ENCODE measurements around the gene MVB12B.

The MVB12B gene

DNA sequence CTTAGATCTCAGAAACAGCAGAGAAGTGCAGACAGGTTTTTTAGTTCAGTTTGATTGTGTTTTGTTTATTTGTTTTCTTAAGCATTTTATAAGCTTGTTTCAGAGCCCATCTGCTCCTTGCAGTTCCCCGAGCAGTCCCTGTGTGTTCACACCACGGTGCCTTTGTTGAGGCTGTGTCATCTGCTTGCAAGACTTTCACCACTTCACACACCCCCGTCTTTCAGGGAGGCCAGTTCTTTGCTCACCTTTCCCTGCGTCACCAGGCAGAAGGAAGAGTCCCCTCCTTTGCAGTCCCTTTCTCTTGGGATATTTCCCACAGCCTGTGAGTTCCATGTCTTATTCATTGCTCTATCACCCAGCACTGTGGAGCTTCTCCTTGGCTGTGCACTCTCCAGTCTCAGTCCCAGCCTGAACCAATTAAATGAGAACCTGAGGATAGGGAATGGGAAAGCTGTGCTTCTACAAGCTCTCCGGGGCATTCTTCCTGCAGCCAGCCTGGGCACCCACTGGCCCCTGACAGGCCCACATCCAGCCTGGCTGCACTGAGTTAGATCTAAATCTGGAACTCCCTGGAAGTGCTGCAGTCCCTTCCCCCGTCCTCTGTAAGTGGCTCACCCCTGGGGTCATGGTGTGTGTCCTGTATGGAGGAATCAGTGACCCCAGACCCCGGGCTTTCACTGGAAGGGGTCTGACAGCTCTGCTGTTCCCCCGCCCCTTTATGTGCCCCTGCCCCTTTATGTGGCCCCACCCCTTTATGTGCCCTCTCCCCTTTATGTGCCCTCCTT, 5.5 kb downstream of the MVB12B start:
- no peak for DNase-seq (ENCODE audit: low spot score)

- no peak for DNase-seq (ENCODE audit: low spot score)
These were observed 8.3 kb downstream of the MVB12B start for GRCh38 chr9:126334721-126335621.

DNA sequence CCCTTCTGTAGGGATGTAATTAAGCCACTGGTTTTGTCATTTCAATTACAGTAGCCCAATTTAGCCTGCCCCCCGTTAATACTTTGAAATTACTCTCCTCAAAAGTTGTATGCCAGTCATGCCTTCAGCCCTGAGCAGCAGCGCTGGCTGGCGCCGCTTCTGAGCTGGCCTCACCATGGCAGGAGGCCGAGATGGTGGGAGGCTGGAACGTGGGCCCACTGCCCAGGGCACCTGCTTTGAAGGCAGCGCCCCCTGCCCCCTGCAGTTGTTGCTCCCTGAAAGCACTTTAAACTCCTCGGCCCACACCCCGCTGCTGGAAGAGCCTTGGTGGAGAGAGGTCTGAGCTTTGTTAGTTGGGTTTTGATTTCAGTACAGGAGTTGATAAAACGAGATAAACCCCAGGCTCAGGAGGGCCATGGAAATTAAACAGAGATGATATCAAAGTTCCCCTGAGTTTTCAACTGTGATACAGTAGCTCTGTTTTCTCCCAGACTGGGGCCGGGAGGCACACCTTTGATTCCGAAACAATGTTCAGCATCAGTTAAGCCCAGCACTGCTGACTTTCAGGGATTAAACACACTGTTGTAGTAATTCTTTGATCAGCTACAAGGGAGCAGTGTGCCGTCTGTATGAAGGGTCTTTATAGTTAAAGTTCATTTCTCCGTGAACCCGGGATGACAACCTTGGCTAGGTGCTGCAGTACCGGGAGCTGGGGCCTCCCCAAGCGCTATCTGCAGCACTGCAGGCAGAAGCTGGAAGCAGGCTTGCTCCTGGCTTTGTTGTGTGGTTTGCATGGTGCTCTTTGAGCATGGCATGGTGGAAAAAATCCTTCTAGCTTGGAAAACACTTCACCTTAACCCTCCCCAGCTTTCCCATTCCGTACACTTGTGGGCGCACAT, 9.5 kb downstream of the MVB12B start:
- DNase-seq (ENCODE audit: low spot score): no peak

DNA sequence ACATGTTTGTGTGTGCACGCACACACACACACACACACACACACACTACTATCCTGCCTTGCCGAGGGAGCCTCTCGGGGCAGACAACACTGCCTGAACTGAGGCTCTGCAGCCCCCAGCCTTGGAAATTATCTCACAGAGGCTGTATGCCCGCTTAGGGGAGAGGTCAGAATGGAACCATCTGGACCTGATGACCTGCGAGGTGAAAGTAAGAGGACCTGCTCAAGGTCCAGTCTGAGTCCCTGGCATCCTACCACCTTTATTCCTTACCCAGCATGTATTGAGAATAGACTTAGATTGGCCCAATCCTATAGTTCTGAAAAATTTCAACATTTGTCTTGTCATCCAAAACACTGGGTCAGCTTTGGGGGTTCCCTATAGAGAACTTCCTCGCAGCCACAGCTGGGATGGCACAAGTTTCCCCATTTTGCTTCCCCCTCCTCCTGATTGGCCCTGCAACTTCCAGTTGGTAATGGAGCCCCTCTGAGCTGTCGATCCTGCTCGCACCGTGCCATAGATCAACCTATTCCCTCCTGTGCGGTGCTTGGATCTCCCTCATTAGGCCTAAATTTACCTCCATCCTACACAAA, 10.2 kb downstream of the MVB12B start:
- DNase-seq (ENCODE audit: low spot score): no peak

- no peak for DNase-seq (ENCODE audit: low spot score)
These were observed 11.2 kb downstream of the MVB12B start for GRCh38 chr9:126337729-126338372.

GRCh38 chr9:126338945-126339344, 12.3 kb downstream of the MVB12B start:
- DNase-seq (ENCODE audit: low spot score): no peak

DNA sequence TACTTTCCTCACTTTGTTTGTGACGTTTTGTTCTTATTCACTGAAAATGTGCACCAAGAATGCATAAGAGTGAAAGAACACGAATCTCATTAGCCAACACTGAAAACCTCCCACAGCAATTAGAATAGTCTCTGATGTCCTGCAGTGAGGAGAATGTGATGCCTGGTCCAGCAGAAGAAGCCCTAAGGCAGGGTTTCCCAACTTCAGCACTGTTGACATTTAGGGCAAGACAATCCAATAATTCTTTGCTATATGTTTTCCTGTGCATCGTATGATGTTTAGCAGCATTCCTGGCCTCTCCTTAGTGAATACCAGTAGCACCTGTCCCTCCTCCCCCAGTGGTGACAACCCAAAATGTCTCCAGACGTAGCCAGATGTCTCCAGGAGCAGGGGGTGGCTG, 14.8 kb downstream of the MVB12B start:
- DNase-seq (ENCODE audit: low spot score): no peak

DNA sequence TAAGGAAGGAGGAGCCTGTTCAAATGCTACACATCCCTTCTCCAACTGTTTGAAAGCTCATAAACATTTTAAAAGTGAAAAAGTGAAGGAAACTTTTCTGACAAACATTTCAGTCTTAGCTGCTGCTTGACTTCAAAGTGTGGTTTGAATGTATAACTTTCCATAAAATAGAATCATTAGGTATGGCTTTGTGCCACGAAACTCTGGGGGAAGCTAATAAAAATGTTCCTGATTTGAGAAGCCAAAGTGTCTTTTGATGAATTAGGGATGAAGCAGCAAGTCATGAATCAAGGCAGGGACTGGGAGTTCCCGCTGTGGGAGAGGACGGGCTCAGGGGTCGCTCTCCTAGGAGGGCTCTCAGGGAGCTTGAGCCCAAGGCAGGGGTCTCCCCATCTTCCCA, 15.3 kb downstream of the MVB12B start:
- DNase-seq (ENCODE audit: low spot score): no peak

DNA sequence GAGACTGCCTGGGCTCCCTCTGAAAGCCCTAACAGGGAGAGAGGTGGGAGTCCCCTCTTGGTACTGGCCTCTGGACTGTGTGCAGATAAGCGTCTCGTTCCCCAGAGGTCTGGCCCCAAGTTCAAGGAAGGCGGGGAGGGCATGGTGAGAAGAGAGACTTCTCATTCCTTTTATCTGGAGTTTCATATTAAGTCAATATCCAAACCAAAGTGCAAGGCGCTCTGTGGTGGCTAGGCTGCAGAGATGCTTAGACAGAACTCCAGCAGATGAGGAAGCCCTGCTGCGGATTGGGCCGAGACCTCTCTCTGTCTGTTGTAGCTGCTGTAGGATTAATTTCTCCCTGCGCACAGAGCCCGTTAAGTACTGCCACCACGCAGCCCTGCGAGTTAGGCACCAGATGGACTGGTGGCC, 16.0 kb downstream of the MVB12B start:
- no peak for DNase-seq (ENCODE audit: low spot score)

DNA sequence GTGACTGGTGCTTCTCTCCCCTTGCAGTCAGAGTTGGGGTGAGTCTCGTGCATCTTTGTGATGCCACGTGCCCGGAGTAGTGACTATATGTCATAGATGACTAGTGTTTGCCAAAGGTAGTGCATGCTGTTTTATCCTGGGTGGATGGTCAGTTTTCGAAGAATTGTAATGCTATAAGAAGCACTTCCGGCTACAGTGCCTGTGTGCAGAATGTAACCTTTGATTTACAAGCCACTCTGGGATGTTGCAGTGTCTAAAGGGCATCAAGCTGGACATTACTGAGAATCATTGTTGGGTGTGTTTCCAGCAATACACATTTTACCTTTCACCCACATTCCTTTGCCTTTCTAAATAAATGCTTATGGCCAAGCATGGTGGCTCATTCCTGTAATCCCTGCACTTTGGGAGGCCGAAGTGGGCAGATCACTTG, 16.7 kb downstream of the MVB12B start:
- peak; percentile 69 for DNase-seq (ENCODE audit: low spot score)

GRCh38 chr9:126346031-126346430, 19.4 kb downstream of the MVB12B start:
- no peak for DNase-seq (ENCODE audit: low spot score)

DNA sequence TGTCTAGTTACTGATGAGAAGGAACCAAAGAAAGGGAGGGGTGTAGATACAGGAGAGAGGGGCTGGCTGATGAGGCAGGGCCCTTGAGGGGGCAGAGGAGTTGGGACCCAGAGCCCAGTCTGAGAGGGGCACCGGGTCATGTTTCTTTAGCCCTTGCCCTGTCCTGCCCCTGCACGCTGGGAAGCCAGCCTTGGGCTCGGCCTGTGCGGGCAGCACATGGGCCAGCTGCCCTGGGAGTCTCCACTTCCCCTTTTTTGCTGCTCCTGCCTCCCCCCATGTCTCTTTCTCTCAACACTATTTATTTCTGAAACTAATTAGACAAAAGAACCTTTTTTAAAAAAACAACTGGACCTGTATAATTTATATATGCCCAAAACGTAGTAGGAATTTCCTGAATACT, 20.5 kb downstream of the MVB12B start:
- no peak for DNase-seq (ENCODE audit: low spot score)

GRCh38 chr9:126347911-126348760, 21.5 kb downstream of the MVB12B start:
- peak; percentile 80 for DNase-seq (ENCODE audit: low spot score)

- DNase-seq (ENCODE audit: low spot score): peak; percentile 71
These were observed 22.4 kb downstream of the MVB12B start for GRCh38 chr9:126348911-126349550.

- DNase-seq (ENCODE audit: low spot score): no peak
These were observed 28.5 kb downstream of the MVB12B start for GRCh38 chr9:126354887-126355770.

DNA sequence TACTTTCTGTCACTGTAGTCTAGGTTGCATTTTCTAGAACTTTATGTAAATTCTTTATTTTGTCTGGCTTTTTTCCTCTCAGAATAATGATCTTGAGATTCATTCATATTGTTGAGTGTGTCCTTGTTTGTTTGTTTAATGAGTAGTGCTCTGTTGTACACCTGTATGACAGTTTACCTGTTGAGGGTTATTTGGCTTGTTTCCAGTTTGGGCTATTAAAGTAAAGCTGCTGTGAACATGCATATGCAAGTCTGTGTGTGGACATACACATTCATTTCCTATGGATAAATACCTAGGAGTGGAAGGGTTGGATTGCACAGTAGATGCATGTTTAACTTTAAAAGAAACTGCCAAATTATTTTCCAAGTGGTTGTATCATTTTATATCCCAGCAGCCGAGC, 30.4 kb downstream of the MVB12B start:
- no peak for DNase-seq (ENCODE audit: low spot score)

DNA sequence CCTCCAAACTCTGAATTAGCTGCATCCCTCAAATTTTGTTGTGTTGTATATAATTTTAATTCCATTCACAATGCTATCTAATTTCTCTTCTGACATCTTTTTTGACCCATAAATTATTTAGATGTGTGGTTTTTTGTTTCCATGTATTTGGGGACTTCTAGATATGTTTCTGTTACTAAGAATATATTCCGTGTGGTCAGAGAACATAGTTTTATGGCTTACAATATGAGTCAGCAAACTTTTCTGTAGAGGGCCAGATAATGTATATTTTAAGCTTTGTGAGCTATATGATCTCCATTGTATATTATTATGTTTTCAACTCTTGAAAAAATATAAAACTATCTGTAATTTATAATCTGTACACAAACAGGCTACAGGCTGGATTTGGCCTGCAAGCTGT, 33.4 kb downstream of the MVB12B start:
- no peak for DNase-seq (ENCODE audit: low spot score)

- DNase-seq (ENCODE audit: low spot score): no peak
These were observed 35.2 kb downstream of the MVB12B start for GRCh38 chr9:126361810-126362238.

DNA sequence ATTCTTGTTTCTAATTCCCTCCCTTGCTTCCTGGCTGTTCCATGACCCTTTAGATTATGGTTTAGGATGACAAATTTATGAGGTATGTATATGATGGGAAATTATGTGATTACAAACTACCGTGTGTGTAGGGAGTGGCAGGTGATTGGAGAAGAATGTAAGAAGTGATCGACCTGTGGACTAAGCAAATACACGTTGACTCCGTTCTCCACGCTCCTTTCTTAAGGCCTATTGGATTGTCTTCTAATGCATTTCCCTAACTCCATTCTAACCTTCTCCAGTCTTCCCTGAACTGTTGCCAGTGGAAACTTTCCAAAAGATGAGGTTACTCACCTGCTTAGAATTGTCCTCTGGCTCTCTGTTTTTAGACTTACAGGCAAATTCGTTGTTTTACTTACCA, 36.6 kb downstream of the MVB12B start:
- peak; percentile 73 for DNase-seq (ENCODE audit: low spot score)

Data from LoVo (cell line).